ENCODE results near the gene GCNA.
"Not testable (repeated sequence)": the region's sequence is repeated elsewhere in the genome, so short reads cannot be mapped to it uniquely, and the experiment has no call there.

Gene GCNA

GRCh38 chrX:71578253-71579135 is at the start of gene GCNA:
TSS of gene GCNA (plus strand) at chrX:71578437. CDS start at chrX:71580822, 2,385 bp downstream.
- no peak for DNase-seq (ENCODE audit: low read depth)

GRCh38 chrX:71532078-71532752 is 46.0 kb upstream of the GCNA start:
- peak; percentile 52 for DNase-seq (ENCODE audit: low read depth)

- DNase-seq (ENCODE audit: low read depth), result peak; percentile 84
Measured at GRCh38 chrX:71532753-71533425, 45.3 kb upstream of the GCNA start, which contains the start of gene OGT. TSS of gene OGT (plus strand) at chrX:71533104. CDS start at chrX:71533300, 196 bp downstream.

- DNase-seq (ENCODE audit: low read depth), result no peak
Measured at GRCh38 chrX:71533516-71533850, 44.8 kb upstream of the GCNA start.

- no peak for DNase-seq (ENCODE audit: low read depth)
Measured at GRCh38 chrX:71533851-71534561, 44.2 kb upstream of the GCNA start.

GRCh38 chrX:71534773-71535544 is 43.3 kb upstream of the GCNA start:
- DNase-seq (ENCODE audit: low read depth), result no peak

- no peak for DNase-seq (ENCODE audit: low read depth)
Measured at GRCh38 chrX:71536285-71536684, 42.0 kb upstream of the GCNA start.

GRCh38 chrX:71537743-71538142 is 40.5 kb upstream of the GCNA start:
- DNase-seq (ENCODE audit: low read depth), result no peak

GRCh38 chrX:71540801-71541200 is 37.4 kb upstream of the GCNA start:
- DNase-seq (ENCODE audit: low read depth), result no peak

GRCh38 chrX:71541210-71542022 is 36.8 kb upstream of the GCNA start:
- DNase-seq (ENCODE audit: low read depth), result no peak

GRCh38 chrX:71542411-71542810 is 35.8 kb upstream of the GCNA start:
- DNase-seq (ENCODE audit: low read depth), result no peak

GRCh38 chrX:71542825-71543224 is 35.4 kb upstream of the GCNA start:
- DNase-seq (ENCODE audit: low read depth), result no peak

GRCh38 chrX:71543316-71543715 is 34.9 kb upstream of the GCNA start:
- no peak for DNase-seq (ENCODE audit: low read depth)

- DNase-seq (ENCODE audit: low read depth), result no peak
Measured at GRCh38 chrX:71545364-71545763, 32.9 kb upstream of the GCNA start.

- DNase-seq (ENCODE audit: low read depth), result no peak
Measured at GRCh38 chrX:71546879-71547278, 31.4 kb upstream of the GCNA start.

- no peak for DNase-seq (ENCODE audit: low read depth)
Measured at GRCh38 chrX:71547339-71547738, 30.9 kb upstream of the GCNA start.

- no peak for DNase-seq (ENCODE audit: low read depth)
Measured at GRCh38 chrX:71549986-71550385, 28.3 kb upstream of the GCNA start.

GRCh38 chrX:71550578-71550977 is 27.7 kb upstream of the GCNA start:
- no peak for DNase-seq (ENCODE audit: low read depth)

GRCh38 chrX:71556036-71556435 is 22.2 kb upstream of the GCNA start:
- no peak for DNase-seq (ENCODE audit: low read depth)

GRCh38 chrX:71558920-71559319 is 19.3 kb upstream of the GCNA start:
- DNase-seq (ENCODE audit: low read depth), result no peak

- DNase-seq (ENCODE audit: low read depth), result not testable (repeated sequence)
Measured at GRCh38 chrX:71559773-71560172, 18.5 kb upstream of the GCNA start.

Data from activated T-cell treated with anti-CD3 and anti-CD28 coated beads for 24 hours (primary cell).